H1 (cell line): Measurements from ENCODE around the gene PPIL6. TPM values are rescaled to one million over a fixed set of nuclear protein-coding genes. Genes with fewer than 3 reads are reported as not detected.

Experiments
- CHD7 ChIP-seq: fragments of 300-600 bp; sonication (generic); IDR thresholded peaks from 2 replicates; pipeline ENCODE4 v1.7.1; 2012; ENCODE audit warnings: low read length, moderate library complexity, mild to moderate bottlenecking, inconsistent platforms; ENCODE audit not compliant: insufficient replicate concordance
- CTCF ChIP-seq, 3 experiments: IDR thresholded peaks; 1 replicate in 2 of 3; 2 replicates in 1 of 3; pipeline versions ENCODE4 v1.5.1 to v1.6.1; 2011; ENCODE audit warnings: low read length in 3 of 3, mild to moderate bottlenecking in 3 of 3, inconsistent platforms in 2 of 3, low read depth in 1 of 3, moderate library complexity in 1 of 3; ENCODE audit not compliant: insufficient read depth in 1 of 3; ENCODE audit errors: control extremely low read depth in 1 of 3
- SIN3A ChIP-seq, 2 experiments: IDR thresholded peaks in 1 of 2; conservative IDR thresholded peaks in 1 of 2; 2 replicates each; pipeline ENCODE4 v1.6.1; 2011 to 2012; ENCODE audit warnings: low read length in 2 of 2, improper control_type of control experiment in 1 of 2, low read depth in 1 of 2, mild to moderate bottlenecking in 1 of 2
- TAF7 ChIP-seq: optimal IDR thresholded peaks from 2 replicates; pipeline ENCODE3; 2011; ENCODE audit warnings: low read depth, mild to moderate bottlenecking, inconsistent platforms, low read length, moderate library complexity, borderline replicate concordance
- TBP ChIP-seq: IDR thresholded peaks from 2 replicates; pipeline ENCODE4 v1.6.1; 2011; ENCODE audit warnings: low read depth, low read length, improper control_type of control experiment
- TCF12 ChIP-seq: IDR thresholded peaks from 2 replicates; pipeline ENCODE4 v1.6.1; 2011; ENCODE audit warnings: low read depth, mild to moderate bottlenecking, low read length
- polyA plus RNA-seq, 7 experiments: library from polyadenylated mRNA; depleted of rRNA in 3 of 7; stranded (reverse) in 5 of 7; unstranded in 2 of 7; fragments of >200 nt in 5 of 7; fragments of 200-250 nt in 2 of 7; gene quantifications; 1 replicate in 5 of 7; 2 replicates in 1 of 7; 4 replicates in 1 of 7; pipeline versions ENCODE4 v1.2.1 to v1.2.3, GENCODE V29; 2011 to 2013; ENCODE audit warnings: missing spikeins in 2 of 7, mixed read lengths in 2 of 7
- total RNA-seq: library from RNA; stranded (reverse); fragmentation: NEBNext Ultra II Directional; extraction: Animal tissue kit (Norgen Biotek cat#: 25700); gene quantifications from 2 replicates; pipeline ENCODE4 v1.2.1, GENCODE V29; 2021

PPIL6 gene
- total and polyA plus RNA-seq, 2 of the 8 experiments (the other 6 are each of a cell fraction or from before 2014, with no cell fraction given): 0.42 to 1.3 TPM

- TF ChIP-seq CTCF (IDR thresholded peaks at IDR 0.05; ENCODE audit: control extremely low read depth in 1 of 3, insufficient read depth in 1 of 3, low read depth in 1 of 3, low read length in 3 of 3) (no peak), TAF7 (no peak), CHD7 (no peak), TCF12 (no peak), TBP (no peak), SIN3A (conservative IDR thresholded peaks at IDR 0.05 in 1 of 2, IDR thresholded peaks at IDR 0.05 in 1 of 2; ENCODE audit: low read depth in 1 of 2, low read length in 2 of 2) (no peak)
These were observed 13.4 kb upstream of the PPIL6 start (continued) for GRCh38 chr6:109453594-109454495.
